ENCODE measurements around the gene AMOTL1. TPM values are rescaled to one million over a fixed set of nuclear protein-coding genes. Genes with fewer than 3 reads are reported as not detected.

Gene AMOTL1
- total RNA-seq, 1 experiment from 2014 or later, result 32.6 TPM

- Histone ChIP-seq H3K27ac (ENCODE audit: low read length) (no peak overlapping the region; the same call in 1 of the 2 replicates), H3K36me3 (ENCODE audit: low read depth, low read length) (no peaks in the 10 kb centered on the region), H3K9ac (ENCODE audit: low read length) (no peak overlapping the region), H3K9me2 (replicated peaks; ENCODE audit: low read length) (no peaks in the 10 kb centered on the region), H3K4me2 (ENCODE audit: low read length) (peak overlapping the region; percentile 5; the same call in 1 of the 2 replicates), H3K79me2 (ENCODE audit: low read length) (no peaks in the 10 kb centered on the region), H3K4me3 (ENCODE audit: low read length) (no peak overlapping the region), H3K27me3 (ENCODE audit: low read length) (no peaks in the 10 kb centered on the region), H3K4me1 (ENCODE audit: insufficient read depth, low read length) (peaks cover 19% of the 10 kb centered on the region), H4K20me1 (ENCODE audit: low read length) (no peaks in the 10 kb centered on the region), H3K9me3 (ENCODE audit: low read length) (no peaks in the 10 kb centered on the region), H3F3A (ENCODE audit: low read length, unreplicated experiment) (no peaks in the 10 kb centered on the region), H2AFZ (ENCODE audit: low read length) (no peak overlapping the region)
- no TSS peak for BruUV-seq (replicated peaks)
- TF ChIP-seq CTCF (conservative IDR thresholded peaks at IDR 0.05; ENCODE audit: low read depth, low read length), result no peak
- no peak for TF ChIP-seq EZH2 (IDR thresholded peaks at IDR 0.05; ENCODE audit: low read length, unreplicated experiment)
- no peak for TF ChIP-seq EZH2phosphoT487 (IDR thresholded peaks at IDR 0.05; ENCODE audit: borderline replicate concordance, low read length)
- intact Hi-C loops (cut with micrococcal nuclease), result loop anchor here (2.0 kb wide), 1 partner anchor 59 kb away; no protein-coding TSS in a partner anchor
- ATAC-seq, result no peak
- no peak for DNase-seq
- ChIA-PET CTCF (interaction anchor here (1.1 to 1.4 kb wide), 2 partner anchors 43 to 98 kb away, joined by 4 to 9 read pairs; no protein-coding TSS in a partner anchor), POLR2A (ENCODE audit: unreplicated experiment) (no interaction called here)
Measured at GRCh38 chr11:94721565-94722292, 46.4 kb upstream of the AMOTL1 start.

- Histone ChIP-seq H3K79me2 (ENCODE audit: low read length) (no peaks in the 10 kb centered on the region), H3K4me1 (ENCODE audit: insufficient read depth, low read length) (peaks cover 29% of the 10 kb centered on the region), H4K20me1 (ENCODE audit: low read length) (no peaks in the 10 kb centered on the region), H3K9me3 (ENCODE audit: low read length) (no peaks in the 10 kb centered on the region), H2AFZ (ENCODE audit: low read length) (no peak overlapping the region), H3K9me2 (replicated peaks; ENCODE audit: low read length) (no peaks in the 10 kb centered on the region), H3K27me3 (ENCODE audit: low read length) (no peaks in the 10 kb centered on the region), H3F3A (ENCODE audit: low read length, unreplicated experiment) (no peaks in the 10 kb centered on the region), H3K36me3 (ENCODE audit: low read depth, low read length) (no peaks in the 10 kb centered on the region), H3K4me2 (ENCODE audit: low read length) (peak overlapping the region; percentile 12), H3K9ac (ENCODE audit: low read length) (no peak overlapping the region), H3K4me3 (ENCODE audit: low read length) (no peak overlapping the region), H3K27ac (ENCODE audit: low read length) (peak overlapping the region; percentile 37)
- TF ChIP-seq EZH2phosphoT487 (IDR thresholded peaks at IDR 0.05; ENCODE audit: borderline replicate concordance, low read length) (no peak), CTCF (conservative IDR thresholded peaks at IDR 0.05; ENCODE audit: low read depth, low read length) (0 out of 2 replicates have a peak, but pooled peaks have one; percentile 13), EZH2 (IDR thresholded peaks at IDR 0.05; ENCODE audit: low read length, unreplicated experiment) (no peak)
- ChIA-PET POLR2A (ENCODE audit: unreplicated experiment) (no interaction called here), CTCF (interaction anchor here (0.7 to 1.4 kb wide), 4 partner anchors 15 to 100 kb away, joined by 3 to 9 read pairs (median 5); no protein-coding TSS in a partner anchor)
- peak; percentile 88 for DNase-seq
- ATAC-seq, result peak; percentile 89
- intact Hi-C loops (cut with micrococcal nuclease), result loop anchor here (2.0 kb wide), 1 partner anchor 60 kb away; no protein-coding TSS in a partner anchor
- no TSS peak for BruUV-seq (replicated peaks)
Measured at GRCh38 chr11:94722735-94723134, 45.4 kb upstream of the AMOTL1 start.

GRCh38 chr11:94725097-94725496 is 43.1 kb upstream of the AMOTL1 start:
- intact Hi-C loops (cut with micrococcal nuclease), result loop anchor here (5.0 kb wide), 1 partner anchor 152 kb away; no protein-coding TSS in a partner anchor
- no peaks in the 10 kb centered on the region for H3K36me3 ChIP-seq (ENCODE audit: low read depth, low read length)
- no peak overlapping the region for H3K4me2 ChIP-seq (ENCODE audit: low read length)
- H3K79me2 ChIP-seq (ENCODE audit: low read length), result no peaks in the 10 kb centered on the region
- H3F3A ChIP-seq (ENCODE audit: low read length, unreplicated experiment), result no peaks in the 10 kb centered on the region
- no peaks in the 10 kb centered on the region for H3K27me3 ChIP-seq (ENCODE audit: low read length)
- no peaks in the 10 kb centered on the region for H3K9me3 ChIP-seq (ENCODE audit: low read length)
- no peaks in the 10 kb centered on the region for H3K9me2 ChIP-seq (replicated peaks; ENCODE audit: low read length)
- CTCF ChIA-PET, result no interaction called here
- no peak overlapping the region for H3K9ac ChIP-seq (ENCODE audit: low read length)
- ATAC-seq, result no peak
- no peak overlapping the region for H2AFZ ChIP-seq (ENCODE audit: low read length)
- TF ChIP-seq CTCF (conservative IDR thresholded peaks at IDR 0.05; ENCODE audit: low read depth, low read length) (no peak), EZH2phosphoT487 (IDR thresholded peaks at IDR 0.05; ENCODE audit: borderline replicate concordance, low read length) (no peak), EZH2 (IDR thresholded peaks at IDR 0.05; ENCODE audit: low read length, unreplicated experiment) (no peak)
- DNase-seq, result no peak
- H4K20me1 ChIP-seq (ENCODE audit: low read length), result no peaks in the 10 kb centered on the region
- H3K4me3 ChIP-seq (ENCODE audit: low read length), result no peak overlapping the region
- POLR2A ChIA-PET (ENCODE audit: unreplicated experiment), result no interaction called here
- no TSS peak for BruUV-seq (replicated peaks)
- H3K27ac ChIP-seq (ENCODE audit: low read length), result no peak overlapping the region
- peaks cover 49% of the 10 kb centered on the region for H3K4me1 ChIP-seq (ENCODE audit: insufficient read depth, low read length)
